IPS DF 6.9 (cell line): ENCODE results near the gene RIPK3.
A peak's percentile ranks its signal among the peaks of the same experiment; 100 is the strongest.
"Not testable (repeated sequence)": the region's sequence is repeated elsewhere in the genome, so short reads cannot be mapped to it uniquely, and the experiment has no call there.

Source experiments
- DNase-seq: peaks from one replicate; pipeline ENCODE4 v3.0.0-alpha.2; 2013; ENCODE audit warnings: low read depth, low spot score
- H3K27ac ChIP-seq: one replicate; pipeline ENCODE4 v1.5.1; 2013; ENCODE audit warnings: low read length, control low read depth
- H3K27me3 ChIP-seq: 2 replicates; pipeline ENCODE4 v1.6.1; 2013; ENCODE audit warnings: mild to moderate bottlenecking, low read length; ENCODE audit not compliant: control insufficient read depth, insufficient read depth
- H3K36me3 ChIP-seq: 2 replicates; pipeline ENCODE4 v1.6.1; 2013; ENCODE audit warnings: low read length; ENCODE audit not compliant: control insufficient read depth, insufficient read depth
- H3K4me1 ChIP-seq: 2 replicates; pipeline ENCODE4 v1.6.1; 2013; ENCODE audit warnings: low read length; ENCODE audit not compliant: control insufficient read depth, insufficient read depth
- H3K4me3 ChIP-seq: 2 replicates; pipeline ENCODE4 v1.5.1; 2013; ENCODE audit warnings: mild to moderate bottlenecking, low read length
- H3K9me3 ChIP-seq: 2 replicates; pipeline ENCODE4 v1.6.1; 2013; ENCODE audit warnings: low read length, inconsistent platforms; ENCODE audit not compliant: control insufficient read depth, insufficient read depth
- whole genome bisulfite sequencing: extraction: QIAGEN DNeasy Blood & Tissue Kit; methylation state at CpG from one replicate; pipeline ENCODE4 v1.1.7; 2013; ENCODE audit warnings: mixed read lengths, missing lambda C conversion rate; ENCODE audit not compliant: insufficient read length, insufficient coverage; 5-methylcytosine and 5-hydroxymethylcytosine counted together

RIPK3 gene

DNA sequence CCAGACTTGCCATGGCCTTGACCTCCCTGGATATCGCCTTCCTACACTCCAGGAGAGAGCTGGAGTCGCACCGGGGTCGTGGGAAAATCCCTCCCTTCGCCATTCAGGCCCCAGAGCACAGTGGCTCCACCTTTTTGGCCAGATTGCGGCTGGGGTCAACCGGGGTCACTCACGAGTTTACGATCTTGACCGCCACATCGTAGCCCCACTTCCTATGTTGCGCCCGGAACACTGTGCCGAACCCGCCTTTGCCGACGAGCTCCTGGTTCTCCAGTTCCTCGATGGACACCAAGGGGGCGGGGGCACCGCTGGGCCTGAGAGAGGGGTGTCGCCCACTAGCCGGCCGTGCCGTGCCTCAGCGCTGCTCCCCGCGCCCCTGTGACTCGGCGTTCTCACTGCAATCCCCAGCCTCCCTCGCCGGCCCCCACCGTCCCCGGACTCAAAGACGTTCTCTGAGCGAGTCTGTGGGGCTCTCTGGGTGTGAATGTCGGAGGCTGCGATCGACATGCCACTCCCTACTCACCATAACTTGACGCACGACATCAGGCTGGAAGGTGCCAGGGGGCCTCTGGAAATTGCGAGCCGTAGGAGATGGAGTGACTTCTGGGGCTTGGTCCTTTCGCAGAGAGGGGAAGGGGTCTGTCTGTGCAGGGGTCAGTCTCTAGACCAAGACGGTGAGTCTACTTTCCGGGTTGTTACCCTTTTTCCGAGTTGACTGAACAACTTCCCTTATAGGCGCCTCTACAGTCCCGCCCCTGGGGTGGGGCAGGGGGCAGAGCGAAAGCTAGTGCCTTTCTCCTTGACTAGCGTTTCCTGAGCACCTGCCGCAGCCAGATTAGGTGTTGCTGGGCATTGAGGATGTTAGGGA lies at the start of gene RIPK3:
Gene RIPK3, minus strand, starts transcription at position 708 of the 868 bp plus-strand sequence. Its CDS starts 165 bp downstream, at position 543.
- H3K9me3 ChIP-seq = no peaks in the 10 kb centered on the region
- H3K36me3 ChIP-seq = no peaks in the 10 kb centered on the region
- no peak within 1 kb of the TSS for H3K27ac ChIP-seq
- peaks cover 63% of the 10 kb centered on the region for H3K27me3 ChIP-seq
- H3K4me1 ChIP-seq = peaks cover 1% of the 10 kb centered on the region
- no peak for DNase-seq
- peak within 1 kb of the TSS; percentile 38; the same call in 1 of the 2 replicates for H3K4me3 ChIP-seq
- no CpG with 5 or more reads among the region's 51 CpGs for WGBS

DNA sequence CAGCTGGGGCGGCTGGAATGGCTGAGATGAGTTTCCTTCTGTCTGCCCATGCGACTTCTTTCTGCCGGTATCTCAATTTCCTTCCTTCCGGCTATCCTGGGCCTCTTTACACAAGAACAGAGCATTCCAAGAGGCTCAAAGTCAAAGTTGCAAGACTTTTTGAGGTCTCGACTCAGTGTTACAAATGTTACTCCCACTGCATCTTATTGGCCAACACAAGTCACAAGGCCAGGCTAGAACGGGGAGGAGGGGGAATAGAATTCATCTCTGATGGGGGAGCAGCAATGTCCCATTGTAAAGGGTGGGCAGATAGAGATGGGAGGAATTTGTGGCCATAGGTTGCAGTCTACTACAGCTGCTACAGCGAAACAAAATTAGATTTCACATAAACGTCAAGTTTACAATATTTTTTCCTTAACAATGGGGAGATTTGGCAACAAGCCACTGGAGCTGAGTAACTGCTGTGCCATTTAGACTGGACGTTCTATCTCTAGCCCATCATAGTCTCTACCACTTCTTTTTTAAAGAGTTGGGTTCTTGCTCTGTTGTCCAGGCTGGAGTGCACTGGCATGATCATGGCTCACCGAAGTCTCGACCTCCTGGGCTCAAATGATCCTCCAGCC lies 49.5 kb upstream of the RIPK3 start:
- Histone ChIP-seq H3K4me1 (0 out of 2 replicates have a peak, but pooled peaks cover 1% of the 10 kb centered on the region), H3K4me3 (no peak overlapping the region), H3K36me3 (no peaks in the 10 kb centered on the region), H3K27ac (no peak overlapping the region), H3K27me3 (no peaks in the 10 kb centered on the region), H3K9me3 (no peaks in the 10 kb centered on the region)
- DNase-seq = no peak
- WGBS = no CpG with 5 or more reads among the region's 11 CpGs

DNA sequence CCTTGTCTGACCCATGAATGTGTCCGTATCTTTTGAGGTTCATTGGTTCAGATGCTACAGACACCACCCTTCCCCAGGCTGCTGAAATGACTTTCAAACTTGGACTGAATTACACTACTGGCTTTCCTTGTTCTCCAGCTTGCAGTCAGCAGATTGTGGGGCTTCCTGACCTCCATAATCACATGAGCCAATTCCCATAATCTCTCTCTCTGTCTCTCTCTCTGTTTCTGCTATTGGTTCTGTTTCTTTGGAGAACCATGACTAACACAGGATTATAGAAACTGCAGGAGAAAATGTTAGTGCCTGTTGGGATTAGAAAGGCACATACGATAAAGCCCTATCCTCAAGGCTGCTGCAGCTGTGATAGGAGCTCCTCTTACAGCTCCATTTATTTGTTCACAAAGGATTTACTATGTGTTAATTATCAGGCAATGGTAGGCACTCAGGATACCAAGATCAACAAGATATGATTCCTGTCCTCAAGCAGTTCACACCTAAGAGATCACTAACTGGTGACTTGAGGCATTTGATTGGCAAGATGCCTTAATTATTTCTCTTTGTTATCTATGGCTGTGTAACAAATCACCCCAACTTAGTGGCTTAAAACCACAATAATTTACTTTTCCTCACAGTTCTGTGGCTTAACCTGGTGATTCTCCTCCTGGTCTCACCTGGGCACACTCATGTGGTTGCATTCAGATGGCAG lies 48.8 kb upstream of the RIPK3 start:
- Histone ChIP-seq H3K27me3 (no peaks in the 10 kb centered on the region), H3K9me3 (no peaks in the 10 kb centered on the region), H3K36me3 (no peaks in the 10 kb centered on the region), H3K27ac (no peak overlapping the region), H3K4me3 (no peak overlapping the region), H3K4me1 (0 out of 2 replicates have a peak, but pooled peaks cover 1% of the 10 kb centered on the region)
- DNase-seq = no peak
- WGBS = no CpG with 5 or more reads among the region's 2 CpGs

DNA sequence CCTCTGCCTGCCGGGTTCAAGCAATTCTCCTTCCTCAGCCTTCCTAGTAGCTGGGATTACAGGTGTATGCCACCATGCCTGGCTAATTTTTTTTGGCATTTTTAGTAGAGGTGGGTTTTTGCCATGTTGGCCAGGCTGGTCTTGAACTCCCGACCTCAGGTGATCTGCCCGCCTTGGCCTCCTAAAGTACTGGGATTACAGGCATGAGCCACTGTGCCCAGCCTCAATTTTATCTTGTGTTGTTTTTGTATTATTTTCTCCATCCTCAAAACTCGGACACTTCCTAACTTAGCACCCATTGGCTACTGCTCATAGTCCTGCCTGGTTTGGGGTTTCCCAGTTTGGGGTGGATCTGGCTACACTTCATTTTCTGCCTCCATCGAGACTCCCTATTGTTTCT lies 47.8 kb upstream of the RIPK3 start:
- H3K36me3 ChIP-seq, H3K4me3 ChIP-seq, H3K27ac ChIP-seq, H3K9me3 ChIP-seq, DNase-seq, H3K27me3 ChIP-seq, H3K4me1 ChIP-seq: not testable (repeated sequence)
- WGBS = no CpG with 5 or more reads among the region's 5 CpGs

GRCh38 chr14:24387009-24387345 lies 47.2 kb upstream of the RIPK3 start:
- no peaks in the 10 kb centered on the region for H3K9me3 ChIP-seq
- H3K27ac ChIP-seq = no peak overlapping the region
- no CpG with 5 or more reads among the region's 2 CpGs for WGBS
- H3K4me3 ChIP-seq = no peak overlapping the region
- no peaks in the 10 kb centered on the region for H3K4me1 ChIP-seq
- no peaks in the 10 kb centered on the region for H3K36me3 ChIP-seq
- DNase-seq = no peak
- H3K27me3 ChIP-seq = no peaks in the 10 kb centered on the region

DNA sequence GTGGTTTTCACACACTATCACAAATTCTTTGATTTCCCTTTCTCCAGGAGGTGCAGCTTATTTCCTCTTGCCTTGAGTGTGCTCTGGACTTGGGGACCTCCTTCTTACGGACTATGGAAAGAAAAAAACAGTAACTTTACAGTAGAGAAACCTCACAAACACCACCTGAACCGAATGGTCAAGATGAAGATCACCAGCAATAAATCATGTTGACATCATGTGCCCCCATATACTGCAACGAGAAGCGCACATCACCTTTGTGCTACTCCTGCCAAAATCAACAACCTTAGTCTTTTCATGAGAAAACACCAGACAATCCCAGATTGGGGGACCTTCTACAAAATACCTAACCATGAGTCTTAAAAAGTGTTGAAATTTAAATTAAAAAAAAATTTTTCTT lies 45.7 kb upstream of the RIPK3 start:
- Histone ChIP-seq H3K9me3 (no peaks in the 10 kb centered on the region), H3K27ac (no peak overlapping the region), H3K27me3 (no peaks in the 10 kb centered on the region), H3K4me1 (no peaks in the 10 kb centered on the region; the same call in none of the 2 replicates), H3K36me3 (no peaks in the 10 kb centered on the region), H3K4me3 (no peak overlapping the region)
- no CpG with 5 or more reads among the region's 4 CpGs for WGBS
- no peak for DNase-seq

- no peaks in the 10 kb centered on the region for H3K9me3 ChIP-seq
- H3K27ac ChIP-seq = no peak overlapping the region
- no peak for DNase-seq
- no peaks in the 10 kb centered on the region; the same call in none of the 2 replicates for H3K4me1 ChIP-seq
- WGBS = 100% methylated on average over 1 of the region's 4 CpGs
- no peaks in the 10 kb centered on the region for H3K27me3 ChIP-seq
- H3K36me3 ChIP-seq = no peaks in the 10 kb centered on the region
- no peak overlapping the region for H3K4me3 ChIP-seq
Observed at GRCh38 chr14:24384169-24384568, 44.4 kb upstream of the RIPK3 start.

DNA sequence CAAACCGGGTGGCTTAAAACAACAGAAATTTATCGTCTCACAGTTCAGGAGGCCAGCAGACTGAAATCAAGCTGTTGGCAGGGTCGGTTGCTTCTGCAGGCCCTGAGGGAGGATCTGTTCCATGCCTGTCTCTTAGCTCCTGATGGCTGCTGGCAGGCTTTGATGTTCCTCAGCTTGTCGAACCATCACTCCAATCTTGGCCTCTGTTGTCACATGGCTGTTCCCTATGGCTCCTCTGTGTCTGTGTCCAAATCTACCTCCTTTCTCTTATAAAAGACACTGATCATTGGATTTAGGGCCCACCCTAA lies 42.2 kb upstream of the RIPK3 start:
- H3K4me3 ChIP-seq = no peak overlapping the region
- H3K27me3 ChIP-seq = no peaks in the 10 kb centered on the region
- DNase-seq = no peak
- H3K9me3 ChIP-seq = no peaks in the 10 kb centered on the region
- H3K4me1 ChIP-seq = peaks cover 1% of the 10 kb centered on the region
- H3K36me3 ChIP-seq = no peaks in the 10 kb centered on the region
- no peak overlapping the region for H3K27ac ChIP-seq
- no CpG with 5 or more reads among the region's 4 CpGs for WGBS

DNA sequence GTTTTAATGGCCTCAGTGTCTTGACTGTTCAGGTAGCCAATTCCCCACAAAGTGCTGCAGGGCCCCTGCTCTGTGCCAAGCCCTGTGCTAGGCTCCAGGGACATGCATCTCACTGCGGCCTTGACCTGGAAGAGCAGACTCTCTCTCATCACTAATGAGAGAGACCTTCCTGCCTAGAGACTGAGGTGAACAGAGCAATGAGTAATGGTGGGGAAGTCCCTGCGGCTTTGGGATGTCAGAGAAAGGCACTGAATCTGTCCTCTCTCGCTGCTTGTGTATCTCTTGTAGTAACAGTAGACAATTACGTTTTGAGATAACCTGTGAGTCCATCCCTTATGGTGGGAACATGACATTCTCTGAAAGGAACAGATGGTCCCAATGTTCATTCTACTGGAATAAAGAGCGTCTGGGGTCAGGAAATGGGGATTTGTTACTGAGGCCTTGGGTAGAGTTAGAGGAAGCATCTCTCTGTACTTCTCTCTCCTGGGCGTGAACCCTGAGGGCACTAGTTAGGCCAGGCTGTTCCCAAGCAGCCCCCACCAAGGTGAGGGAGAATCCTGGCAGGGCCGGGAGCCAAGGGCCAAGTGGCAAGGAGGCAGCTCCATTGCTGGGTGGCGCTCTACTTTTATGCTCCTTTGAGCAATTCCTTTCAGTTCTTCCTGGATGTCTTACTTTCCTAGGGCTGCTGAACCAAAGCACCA lies 41.7 kb upstream of the RIPK3 start:
- Histone ChIP-seq H3K4me1 (peaks cover 3% of the 10 kb centered on the region), H3K9me3 (no peaks in the 10 kb centered on the region), H3K27ac (no peak overlapping the region), H3K4me3 (no peak overlapping the region), H3K27me3 (no peaks in the 10 kb centered on the region), H3K36me3 (no peaks in the 10 kb centered on the region)
- WGBS = no CpG with 5 or more reads among the region's 8 CpGs
- DNase-seq = no peak
